ENCODE data around the gene SLC25A1. TPM values are rescaled to one million over a fixed set of nuclear protein-coding genes. Genes with fewer than 3 reads are reported as not detected.

Gene SLC25A1
- total RNA-seq, 1 experiment from 2014 or later, result 151 TPM

GRCh38 chr22:19176175-19176643 lies 2.3 kb downstream of the SLC25A1 start:
- Histone ChIP-seq H3K9ac (ENCODE audit: extremely low read depth, insufficient read length, low read length) (no peak overlapping the region), H4K8ac (replicated peaks; ENCODE audit: insufficient read length, low read depth, low read length) (no peak overlapping the region), H4K20me1 (ENCODE audit: control insufficient read depth, insufficient read depth, insufficient read length) (peaks cover 2% of the 10 kb centered on the region), H2BK5ac (ENCODE audit: insufficient read length, low read length) (no peak overlapping the region), H2BK20ac (ENCODE audit: low read depth, low read length, poor library complexity, severe bottlenecking) (no peak overlapping the region), H3K79me2 (ENCODE audit: insufficient read depth, low read length) (peaks cover 10% of the 10 kb centered on the region; the same call in 1 of the 2 replicates), H3K18ac (ENCODE audit: insufficient read length, low read depth, low read length) (no peak overlapping the region), H3K4me2 (ENCODE audit: insufficient read depth, insufficient read length, low read length) (no peak overlapping the region), H3K23me2 (ENCODE audit: insufficient read length, low read depth, low read length, poor library complexity, severe bottlenecking) (peaks cover 14% of the 10 kb centered on the region), H3K9me3 (ENCODE audit: control insufficient read depth, low read depth, low read length) (no peaks in the 10 kb centered on the region), H3K56ac (ENCODE audit: insufficient read length, low read depth, low read length) (no peak overlapping the region), H3T11ph (ENCODE audit: low read length) (no peak overlapping the region), H2AFZ (ENCODE audit: low read length) (no peak overlapping the region), H3K14ac (ENCODE audit: insufficient read depth, low read length) (no peak overlapping the region; the same call in 1 of the 2 replicates), H3K23ac (ENCODE audit: insufficient read length, low read depth, low read length) (no peak overlapping the region), H3K27ac (ENCODE audit: insufficient read length, low read depth, low read length) (no peak overlapping the region), H3K27me3 (ENCODE audit: insufficient read depth, low read length) (no peaks in the 10 kb centered on the region), H3K4me1 (ENCODE audit: insufficient read depth, low read length) (peaks cover 3% of the 10 kb centered on the region; the same call in 1 of the 2 replicates), H4K5ac (ENCODE audit: insufficient read length, low read depth, low read length) (no peak overlapping the region), H3K4ac (ENCODE audit: low read depth, low read length) (no peak overlapping the region), H2BK120ac (ENCODE audit: low read depth, low read length, poor library complexity, severe bottlenecking) (no peak overlapping the region), H2AK5ac (ENCODE audit: insufficient read length, low read length) (no peak overlapping the region), H4K91ac (ENCODE audit: insufficient read length, low read depth, low read length) (no peak overlapping the region), H2BK15ac (ENCODE audit: low read depth, low read length) (no peak overlapping the region), H3K79me1 (ENCODE audit: insufficient read depth, low read depth, low read length, poor library complexity, severe bottlenecking) (peaks cover 6% of the 10 kb centered on the region), H2BK12ac (ENCODE audit: insufficient read length, low read depth, low read length) (no peak overlapping the region)
- no CpG with 5 or more reads among the region's 12 CpGs for WGBS (ENCODE audit: extremely low coverage, insufficient read length, low lambda C conversion rate)
- peaks cover 3% of the 10 kb centered on the region; the same call in 1 of the 2 replicates for H3K27me3 Mint-ChIP-seq (ENCODE audit: low read depth)
- DNase-seq, result no peak
- H3K36me3 Mint-ChIP-seq (ENCODE audit: insufficient read depth in 1 of 3, low read depth in 3 of 3), result peaks cover 0 to 22% (median 15%) of the 10 kb centered on the region in 3 experiments; a peak in 5 of 7 replicates
- peak overlapping the region; percentile 44 to 86 (median 48); a peak in 3 of 7 replicates for H3K27ac Mint-ChIP-seq
- H3K4me3 Mint-ChIP-seq, result peak overlapping the region; percentile 70 to 82
- no peaks in the 10 kb centered on the region for H3K9me3 Mint-ChIP-seq
- peaks cover 38 to 44% of the 10 kb centered on the region in 2 experiments for H3K4me1 Mint-ChIP-seq
- no peak for TF ChIP-seq CTCF (conservative IDR thresholded peaks at IDR 0.05)

All from H9 (cell line).